ENCODE measurements around the gene GALNT1. TPM values are rescaled to one million over a fixed set of nuclear protein-coding genes. Genes with fewer than 3 reads are reported as not detected.

Gene GALNT1
- total RNA-seq, 1 experiment from 2014 or later = 77.9 TPM

- H2AK5ac ChIP-seq (ENCODE audit: insufficient read length, low read length) = no peak overlapping the region
- no peaks in the 10 kb centered on the region for H3K23me2 ChIP-seq (ENCODE audit: insufficient read length, low read depth, low read length, poor library complexity, severe bottlenecking)
- H4K8ac ChIP-seq (replicated peaks; ENCODE audit: insufficient read length, low read depth, low read length) = no peak overlapping the region
- no peaks in the 10 kb centered on the region for H3K9me3 ChIP-seq (ENCODE audit: control insufficient read depth, low read depth, low read length)
- no peaks in the 10 kb centered on the region for H4K20me1 ChIP-seq (ENCODE audit: control insufficient read depth, insufficient read depth, insufficient read length)
- TF ChIP-seq CTCF (conservative IDR thresholded peaks at IDR 0.05) = no peak
- H3K14ac ChIP-seq (ENCODE audit: insufficient read depth, low read length) = no peak overlapping the region
- no peak overlapping the region for H3T11ph ChIP-seq (ENCODE audit: low read length)
- no peak overlapping the region for H3K4me2 ChIP-seq (ENCODE audit: insufficient read depth, insufficient read length, low read length)
- no peak overlapping the region for H3K56ac ChIP-seq (ENCODE audit: insufficient read length, low read depth, low read length)
- Mint-ChIP-seq H3K4me1 (peaks cover 0 to 13% of the 10 kb centered on the region in 2 experiments; a peak in 2 of 4 replicates), H3K9me3 (peaks cover 13 to 21% of the 10 kb centered on the region in 2 experiments; a peak in 4 of 5 replicates), H3K36me3 (ENCODE audit: insufficient read depth in 1 of 3, low read depth in 3 of 3) (peaks cover 4 to 17% (median 8%) of the 10 kb centered on the region in 3 experiments; a peak in 6 of 7 replicates), H3K27me3 (ENCODE audit: low read depth) (no peaks in the 10 kb centered on the region; the same call in none of the 2 replicates), H3K27ac (no peak overlapping the region), H3K4me3 (no peak overlapping the region)
- no peaks in the 10 kb centered on the region for H3K27me3 ChIP-seq (ENCODE audit: insufficient read depth, low read length)
- no CpG with 5 or more reads among the region's 3 CpGs for WGBS (ENCODE audit: extremely low coverage, insufficient read length, low lambda C conversion rate)
- no peak overlapping the region for H3K23ac ChIP-seq (ENCODE audit: insufficient read length, low read depth, low read length)
- H2BK5ac ChIP-seq (ENCODE audit: insufficient read length, low read length) = no peak overlapping the region
- H3K79me1 ChIP-seq (ENCODE audit: insufficient read depth, low read depth, low read length, poor library complexity, severe bottlenecking) = no peaks in the 10 kb centered on the region
- no peak overlapping the region for H2BK120ac ChIP-seq (ENCODE audit: low read depth, low read length, poor library complexity, severe bottlenecking)
- H3K4ac ChIP-seq (ENCODE audit: low read depth, low read length) = no peak overlapping the region
- no peaks in the 10 kb centered on the region; the same call in 1 of the 2 replicates for H3K4me1 ChIP-seq (ENCODE audit: insufficient read depth, low read length)
- H2AFZ ChIP-seq (ENCODE audit: low read length) = no peak overlapping the region
- DNase-seq = no peak
- no peak overlapping the region for H3K9ac ChIP-seq (ENCODE audit: extremely low read depth, insufficient read length, low read length)
- no peak overlapping the region for H2BK15ac ChIP-seq (ENCODE audit: low read depth, low read length)
- no peak overlapping the region for H3K18ac ChIP-seq (ENCODE audit: insufficient read length, low read depth, low read length)
- H2BK20ac ChIP-seq (ENCODE audit: low read depth, low read length, poor library complexity, severe bottlenecking) = no peak overlapping the region
- H4K5ac ChIP-seq (ENCODE audit: insufficient read length, low read depth, low read length) = no peak overlapping the region
- H4K91ac ChIP-seq (ENCODE audit: insufficient read length, low read depth, low read length) = no peak overlapping the region
- H3K27ac ChIP-seq (ENCODE audit: insufficient read length, low read depth, low read length) = peak overlapping the region; percentile 25
- no peak overlapping the region for H2BK12ac ChIP-seq (ENCODE audit: insufficient read length, low read depth, low read length)
- no peaks in the 10 kb centered on the region for H3K79me2 ChIP-seq (ENCODE audit: insufficient read depth, low read length)
These were observed 155.2 kb downstream of the GALNT1 start for GRCh38 chr18:35736696-35737095.
